Measurements from ENCODE around the gene GLDN. TPM values are rescaled to one million over a fixed set of nuclear protein-coding genes. Genes with fewer than 3 reads are reported as not detected.

The GLDN gene
- 14.9 and 18.5 TPM in 2 replicates for polyA plus RNA-seq

DNA sequence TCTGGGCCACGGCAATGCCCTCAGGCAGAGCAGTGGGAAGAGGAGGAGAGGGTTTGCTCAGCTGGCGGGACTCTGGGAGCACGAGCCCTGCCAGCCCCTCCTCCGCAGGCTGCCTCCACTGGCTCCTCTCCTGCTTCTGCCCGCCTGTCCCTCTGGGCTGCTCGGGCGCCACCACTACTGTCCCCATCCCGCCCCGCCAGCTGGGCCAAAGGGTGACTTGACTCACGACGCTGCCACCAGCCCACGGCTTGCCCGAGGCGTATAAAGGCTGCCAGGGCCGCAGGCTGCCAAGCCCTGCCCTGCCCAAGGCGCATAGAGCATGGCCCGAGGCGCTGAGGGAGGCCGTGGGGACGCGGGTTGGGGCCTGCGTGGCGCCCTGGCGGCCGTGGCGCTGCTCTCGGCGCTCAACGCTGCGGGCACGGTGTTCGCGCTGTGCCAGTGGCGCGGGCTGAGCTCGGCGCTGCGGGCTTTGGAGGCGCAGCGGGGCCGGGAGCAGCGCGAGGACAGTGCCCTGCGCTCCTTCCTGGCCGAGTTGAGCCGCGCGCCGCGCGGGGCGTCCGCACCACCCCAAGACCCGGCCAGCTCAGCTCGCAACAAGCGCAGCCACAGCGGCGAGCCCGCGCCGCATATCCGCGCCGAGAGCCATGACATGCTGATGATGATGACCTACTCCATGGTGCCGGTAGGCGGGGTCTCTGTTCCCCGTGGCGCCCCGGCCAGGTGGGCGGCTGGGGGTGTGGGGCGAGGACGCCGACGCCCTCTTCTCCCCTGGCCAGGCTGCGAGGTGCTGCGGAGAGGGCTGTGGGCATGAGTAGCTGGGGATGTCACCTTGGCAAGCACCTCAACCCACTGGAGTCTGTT is at the start of gene GLDN:
TSS of gene GLDN (plus strand) at position 290 of the 861 bp plus-strand sequence. CDS start at position 320, 30 bp downstream.

DNA sequence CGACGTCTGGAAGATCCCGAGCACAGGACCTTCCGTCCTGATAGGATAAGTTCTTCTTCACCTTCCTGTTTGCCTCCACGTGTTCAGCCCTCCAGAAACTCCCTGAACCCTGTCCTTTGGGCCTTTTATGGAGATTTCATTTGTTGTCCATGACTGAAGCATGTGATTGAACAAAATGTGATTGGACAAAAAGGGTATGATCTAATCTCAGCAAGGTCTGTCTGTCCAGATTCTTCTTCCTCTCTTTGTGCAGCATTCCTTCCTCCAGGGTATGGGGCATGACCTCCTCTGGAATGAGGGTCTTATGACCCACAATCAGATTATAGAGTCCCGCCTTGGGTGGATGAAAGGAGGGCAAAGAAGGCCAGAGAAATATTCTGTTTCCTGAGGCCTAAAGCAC is 3.0 kb upstream of the GLDN start, which contains the start of gene CYP19A1:
TSS of gene CYP19A1 (minus strand) at position 101 of the 400 bp plus-strand sequence. CDS start 95,684 bp downstream, outside the sequence.

Other genes starting within 250 kb of the GLDN start
- gene TNFAIP8L3, start 246.7 kb upstream of the GLDN start, polyA plus RNA-seq = 0.39 TPM in 1 of 2 replicates, not detected in the other
- gene CYP19A1, start 3.1 kb upstream of the GLDN start, polyA plus RNA-seq = not detected in 2 replicates